ENCODE data around the gene SSBP4. TPM values are rescaled to one million over a fixed set of nuclear protein-coding genes. Genes with fewer than 3 reads are reported as not detected.

Gene SSBP4
- total and polyA plus RNA-seq, 2 donors (not counting 1 experiment from before 2014, with no cell fraction given) = 37.0 to 64.2 TPM

DNA sequence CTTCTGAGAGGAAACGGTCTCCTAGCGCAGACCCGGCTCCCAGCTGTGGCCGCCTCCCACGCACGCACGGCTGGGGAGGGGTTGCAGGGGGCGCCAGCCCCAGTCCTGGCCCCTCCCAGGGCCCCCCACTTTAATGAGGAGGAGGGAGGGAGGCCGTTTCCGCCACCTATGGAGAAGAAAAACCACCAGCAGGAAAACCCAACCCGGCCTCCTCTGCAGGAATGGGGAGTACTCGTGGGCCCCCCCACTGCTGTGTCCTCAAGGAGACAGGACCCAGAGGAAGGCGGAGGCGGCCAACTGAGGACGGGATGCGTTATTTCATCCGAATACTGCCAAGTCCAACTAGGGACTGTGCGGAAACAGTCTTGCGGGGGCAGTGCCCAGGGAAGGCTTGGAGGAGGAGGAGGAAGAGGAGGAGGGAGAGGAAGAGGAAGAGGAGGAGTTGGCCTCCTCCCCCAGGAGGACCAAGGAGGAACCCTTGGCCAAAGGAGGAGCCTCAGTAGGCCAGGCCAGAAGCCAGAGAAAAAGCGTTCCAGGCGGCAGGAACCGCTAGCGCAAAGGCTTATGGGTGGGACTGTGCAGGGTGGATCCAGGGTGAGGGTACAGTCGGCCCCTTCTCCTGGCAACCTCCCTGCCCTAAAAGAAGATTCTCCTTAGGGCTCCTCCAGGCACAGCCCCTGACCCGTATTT is 3.9 kb upstream of the SSBP4 start:
- Histone ChIP-seq H3K36me3 (replicated peaks in 1 of 2; ENCODE audit: control extremely low read depth in 1 of 2, control insufficient read depth in 1 of 2, extremely low read depth in 1 of 2, insufficient read depth in 2 of 2, low read length in 1 of 2) (no peaks in the 10 kb centered on the region), H3K4me2 (replicated peaks; ENCODE audit: low read depth, low read length, poor library complexity, severe bottlenecking) (peak overlapping the region; percentile 26), H3K4me1 (ENCODE audit: control insufficient read depth in 2 of 2, insufficient read depth in 2 of 2, low read length in 2 of 2) (peaks cover 53% of the 10 kb centered on the region in 2 donors), H3K27ac (ENCODE audit: low read length in 2 of 2) (no peak overlapping the region), H3K9ac (ENCODE audit: low read length) (no peak overlapping the region), H3K27me3 (replicated peaks in 1 of 4; ENCODE audit: control extremely low read depth in 1 of 4, control insufficient read depth in 3 of 4, insufficient read depth in 4 of 4, low read length in 3 of 4) (peaks cover 0 to 67% (median 37%) of the 10 kb centered on the region in 4 experiments), H2AFZ (ENCODE audit: insufficient read depth, low read depth, low read length, poor library complexity, severe bottlenecking) (no peak overlapping the region), H3K9me3 (ENCODE audit: control extremely low read depth in 1 of 3, control insufficient read depth in 2 of 3, insufficient read depth in 1 of 3, low read length in 2 of 3) (peaks cover 0 to 28% (median 0%) of the 10 kb centered on the region in 3 donors), H4K20me1 (ENCODE audit: control insufficient read depth, insufficient read depth, low read length, poor library complexity, severe bottlenecking) (peaks cover 24% of the 10 kb centered on the region), H3K4me3 (ENCODE audit: control extremely low read depth in 1 of 5, extremely low read depth in 1 of 5, insufficient read depth in 1 of 5, low read depth in 2 of 5, low read length in 4 of 5) (no peak overlapping the region), H3K79me2 (ENCODE audit: control insufficient read depth, insufficient read depth, low read length) (peaks cover 6% of the 10 kb centered on the region)
- ChIA-PET POLR2A (interaction anchor here (0.9 kb wide), 1 partner anchor 22 kb away, joined by 3 read pairs; no protein-coding TSS in a partner anchor), CTCF (interaction anchor here (0.7 to 9.3 kb wide), 5 partner anchors 27 to 184 kb away, joined by 4 to 196 read pairs (median 41); partner anchors contain the start of gene GDF15)
- peaks cover 49% of the 10 kb centered on the region for H3K4me1 Mint-ChIP-seq
- H3K9me3 Mint-ChIP-seq (ENCODE audit: insufficient read depth) = no peaks in the 10 kb centered on the region
- WGBS (ENCODE audit: insufficient coverage) = 8% methylated on average over 22 of the region's 25 CpGs
- H3K27me3 Mint-ChIP-seq = peaks cover 53% of the 10 kb centered on the region
- TF ChIP-seq, protein P1, sequence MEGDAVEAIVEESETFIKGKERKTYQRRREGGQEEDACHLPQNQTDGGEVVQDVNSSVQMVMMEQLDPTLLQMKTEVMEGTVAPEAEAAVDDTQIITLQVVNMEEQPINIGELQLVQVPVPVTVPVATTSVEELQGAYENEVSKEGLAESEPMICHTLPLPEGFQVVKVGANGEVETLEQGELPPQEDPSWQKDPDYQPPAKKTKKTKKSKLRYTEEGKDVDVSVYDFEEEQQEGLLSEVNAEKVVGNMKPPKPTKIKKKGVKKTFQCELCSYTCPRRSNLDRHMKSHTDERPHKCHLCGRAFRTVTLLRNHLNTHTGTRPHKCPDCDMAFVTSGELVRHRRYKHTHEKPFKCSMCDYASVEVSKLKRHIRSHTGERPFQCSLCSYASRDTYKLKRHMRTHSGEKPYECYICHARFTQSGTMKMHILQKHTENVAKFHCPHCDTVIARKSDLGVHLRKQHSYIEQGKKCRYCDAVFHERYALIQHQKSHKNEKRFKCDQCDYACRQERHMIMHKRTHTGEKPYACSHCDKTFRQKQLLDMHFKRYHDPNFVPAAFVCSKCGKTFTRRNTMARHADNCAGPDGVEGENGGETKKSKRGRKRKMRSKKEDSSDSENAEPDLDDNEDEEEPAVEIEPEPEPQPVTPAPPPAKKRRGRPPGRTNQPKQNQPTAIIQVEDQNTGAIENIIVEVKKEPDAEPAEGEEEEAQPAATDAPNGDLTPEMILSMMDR (IDR thresholded peaks at IDR 0.05) = no peak
- TF ChIP-seq EZH2 (IDR thresholded peaks at IDR 0.05; ENCODE audit: borderline replicate concordance, insufficient read depth, low read depth, low read length, poor library complexity, severe bottlenecking) = no peak
- ATAC-seq (ENCODE audit: low read depth) (no peak), DNase-seq (peak; percentile 34)
- intact Hi-C loops (cut with micrococcal nuclease) = no loop called here
- peak overlapping the region; percentile 19 for H3K4me3 Mint-ChIP-seq
- no peak overlapping the region for H3K27ac Mint-ChIP-seq

DNA sequence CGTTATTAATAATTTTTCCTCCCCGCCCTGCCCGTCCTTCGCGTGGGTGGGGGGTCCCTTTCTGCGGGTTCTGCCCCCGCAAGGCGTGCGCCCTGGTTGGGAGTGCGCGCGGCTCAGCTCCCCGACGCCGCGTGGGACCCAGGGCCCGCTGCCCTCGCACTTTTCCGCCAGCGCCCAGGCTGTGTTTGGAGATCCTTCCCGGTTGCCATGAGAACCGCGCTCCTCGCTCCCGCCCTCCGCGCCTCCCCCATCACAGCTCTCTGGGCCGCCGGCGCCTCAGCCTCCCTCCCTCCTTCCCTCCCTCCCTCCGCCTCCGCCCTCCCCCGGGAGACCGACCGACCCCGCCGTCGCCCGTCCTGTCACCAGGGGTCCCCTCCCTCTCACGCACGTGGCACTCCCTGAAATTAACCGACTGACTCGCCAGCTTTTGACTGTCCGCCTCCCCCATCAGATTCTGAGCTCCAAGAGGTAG is 2.4 kb upstream of the SSBP4 start:
- peak overlapping the region; percentile 39 for H3K9ac ChIP-seq (ENCODE audit: low read length)
- H3K27me3 Mint-ChIP-seq = peaks cover 43% of the 10 kb centered on the region
- no peaks in the 10 kb centered on the region for H3K9me3 Mint-ChIP-seq (ENCODE audit: insufficient read depth)
- H3K27me3 ChIP-seq (replicated peaks in 1 of 4; ENCODE audit: control extremely low read depth in 1 of 4, control insufficient read depth in 3 of 4, insufficient read depth in 4 of 4, low read length in 3 of 4) = peaks cover 0 to 62% (median 35%) of the 10 kb centered on the region in 4 experiments
- H3K79me2 ChIP-seq (ENCODE audit: control insufficient read depth, insufficient read depth, low read length) = peaks cover 8% of the 10 kb centered on the region
- no peak for TF ChIP-seq EZH2 (IDR thresholded peaks at IDR 0.05; ENCODE audit: borderline replicate concordance, insufficient read depth, low read depth, low read length, poor library complexity, severe bottlenecking)
- TF ChIP-seq, protein P1 (IDR thresholded peaks at IDR 0.05) = no peak
- ChIA-PET POLR2A (interaction anchor here (0.5 to 0.8 kb wide), 4 partner anchors 28 to 416 kb away, joined by 3 to 4 read pairs (median 3); no protein-coding TSS in a partner anchor), CTCF (interaction anchor here (9.3 kb wide), 1 partner anchor 29 kb away, joined by 196 read pairs; the partner anchor contains the start of gene GDF15)
- peak overlapping the region in 2 of 5 experiments; percentile 11 to 23 for H3K4me3 ChIP-seq (ENCODE audit: control extremely low read depth in 1 of 5, extremely low read depth in 1 of 5, insufficient read depth in 1 of 5, low read depth in 2 of 5, low read length in 4 of 5)
- H3K9me3 ChIP-seq (ENCODE audit: control extremely low read depth in 1 of 3, control insufficient read depth in 2 of 3, insufficient read depth in 1 of 3, low read length in 2 of 3) = peaks cover 0 to 28% (median 0%) of the 10 kb centered on the region in 3 donors
- peak overlapping the region; percentile 70 for H3K27ac Mint-ChIP-seq
- no peak overlapping the region for H2AFZ ChIP-seq (ENCODE audit: insufficient read depth, low read depth, low read length, poor library complexity, severe bottlenecking)
- H4K20me1 ChIP-seq (ENCODE audit: control insufficient read depth, insufficient read depth, low read length, poor library complexity, severe bottlenecking) = peaks cover 35% of the 10 kb centered on the region
- peak; percentile 70 for DNase-seq
- peak overlapping the region; percentile 78 for H3K4me3 Mint-ChIP-seq
- no peak for ATAC-seq (ENCODE audit: low read depth)
- H3K4me1 Mint-ChIP-seq = peaks cover 56% of the 10 kb centered on the region
- H3K27ac ChIP-seq (ENCODE audit: low read length in 2 of 2) = no peak overlapping the region
- 3% methylated on average over 40 of the region's 44 CpGs for WGBS (ENCODE audit: insufficient coverage)
- H3K36me3 ChIP-seq (replicated peaks in 1 of 2; ENCODE audit: control extremely low read depth in 1 of 2, control insufficient read depth in 1 of 2, extremely low read depth in 1 of 2, insufficient read depth in 2 of 2, low read length in 1 of 2) = no peaks in the 10 kb centered on the region
- H3K4me2 ChIP-seq (replicated peaks; ENCODE audit: low read depth, low read length, poor library complexity, severe bottlenecking) = peak overlapping the region; percentile 97
- intact Hi-C loops (cut with micrococcal nuclease) = no loop called here
- peaks cover 59 to 63% of the 10 kb centered on the region in 2 donors for H3K4me1 ChIP-seq (ENCODE audit: control insufficient read depth in 2 of 2, insufficient read depth in 2 of 2, low read length in 2 of 2)
